Measurements from ENCODE around the gene HBA2.

DNA sequence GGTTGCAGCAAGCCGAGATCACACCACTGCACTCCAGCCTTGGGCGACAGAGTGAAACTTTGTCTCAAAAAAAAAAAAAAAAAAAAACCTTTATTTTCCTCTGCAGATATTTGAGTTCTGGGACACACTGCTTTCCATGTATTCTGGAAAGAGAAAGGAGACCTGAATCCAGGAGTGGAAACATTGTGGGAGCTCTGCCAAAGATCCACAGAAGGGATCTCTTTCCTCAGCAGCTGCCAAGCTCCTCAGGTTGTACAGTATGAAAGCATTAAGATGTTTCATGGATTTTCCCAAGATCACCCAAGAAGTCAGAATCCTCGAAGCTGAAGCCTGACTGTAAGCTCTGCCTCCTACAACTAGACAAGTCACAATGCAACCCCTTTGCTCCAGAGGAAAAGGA is 47.7 kb upstream of the HBA2 start:
- no peak for TF ChIP-seq NR0B1 (IDR thresholded peaks at IDR 0.05; ENCODE audit: partially characterized antibody)
- no peak for TF ChIP-seq PML (IDR thresholded peaks at IDR 0.05; ENCODE audit: low read length)
- TF ChIP-seq NRF1 (conservative IDR thresholded peaks at IDR 0.05 in 1 of 2, IDR thresholded peaks at IDR 0.05 in 1 of 2): no peak
- TF ChIP-seq, protein P1, sequence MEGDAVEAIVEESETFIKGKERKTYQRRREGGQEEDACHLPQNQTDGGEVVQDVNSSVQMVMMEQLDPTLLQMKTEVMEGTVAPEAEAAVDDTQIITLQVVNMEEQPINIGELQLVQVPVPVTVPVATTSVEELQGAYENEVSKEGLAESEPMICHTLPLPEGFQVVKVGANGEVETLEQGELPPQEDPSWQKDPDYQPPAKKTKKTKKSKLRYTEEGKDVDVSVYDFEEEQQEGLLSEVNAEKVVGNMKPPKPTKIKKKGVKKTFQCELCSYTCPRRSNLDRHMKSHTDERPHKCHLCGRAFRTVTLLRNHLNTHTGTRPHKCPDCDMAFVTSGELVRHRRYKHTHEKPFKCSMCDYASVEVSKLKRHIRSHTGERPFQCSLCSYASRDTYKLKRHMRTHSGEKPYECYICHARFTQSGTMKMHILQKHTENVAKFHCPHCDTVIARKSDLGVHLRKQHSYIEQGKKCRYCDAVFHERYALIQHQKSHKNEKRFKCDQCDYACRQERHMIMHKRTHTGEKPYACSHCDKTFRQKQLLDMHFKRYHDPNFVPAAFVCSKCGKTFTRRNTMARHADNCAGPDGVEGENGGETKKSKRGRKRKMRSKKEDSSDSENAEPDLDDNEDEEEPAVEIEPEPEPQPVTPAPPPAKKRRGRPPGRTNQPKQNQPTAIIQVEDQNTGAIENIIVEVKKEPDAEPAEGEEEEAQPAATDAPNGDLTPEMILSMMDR (IDR thresholded peaks at IDR 0.05 in 2 of 3, conservative IDR thresholded peaks at IDR 0.05 in 1 of 3; ENCODE audit: insufficient read depth in 2 of 3, low read depth in 1 of 3, low read length in 3 of 3): no peak
- no peak for TF ChIP-seq SIN3A (IDR thresholded peaks at IDR 0.05; ENCODE audit: borderline replicate concordance in 2 of 2, control insufficient read depth in 1 of 2, low read depth in 2 of 2, low read length in 2 of 2)
- TF ChIP-seq SREBF2 (CRISPR knock-in tag; IDR thresholded peaks at IDR 0.05): no peak
- no peak for TF ChIP-seq CEBPG (CRISPR knock-in tag; IDR thresholded peaks at IDR 0.05)
- TF ChIP-seq CEBPG (tag; conservative IDR thresholded peaks at IDR 0.05 in 1 of 2, IDR thresholded peaks at IDR 0.05 in 1 of 2): no peak
- TF ChIP-seq NR4A1 (CRISPR knock-in tag; IDR thresholded peaks at IDR 0.05): no peak
- TF ChIP-seq NR4A1 (tag; IDR thresholded peaks at IDR 0.05): no peak
- no peak for TF ChIP-seq ZNF764 (CRISPR knock-in tag; IDR thresholded peaks at IDR 0.05; ENCODE audit: low read depth)
- TF ChIP-seq TARDBP (IDR thresholded peaks at IDR 0.05): no peak
- TF ChIP-seq, protein P2, sequence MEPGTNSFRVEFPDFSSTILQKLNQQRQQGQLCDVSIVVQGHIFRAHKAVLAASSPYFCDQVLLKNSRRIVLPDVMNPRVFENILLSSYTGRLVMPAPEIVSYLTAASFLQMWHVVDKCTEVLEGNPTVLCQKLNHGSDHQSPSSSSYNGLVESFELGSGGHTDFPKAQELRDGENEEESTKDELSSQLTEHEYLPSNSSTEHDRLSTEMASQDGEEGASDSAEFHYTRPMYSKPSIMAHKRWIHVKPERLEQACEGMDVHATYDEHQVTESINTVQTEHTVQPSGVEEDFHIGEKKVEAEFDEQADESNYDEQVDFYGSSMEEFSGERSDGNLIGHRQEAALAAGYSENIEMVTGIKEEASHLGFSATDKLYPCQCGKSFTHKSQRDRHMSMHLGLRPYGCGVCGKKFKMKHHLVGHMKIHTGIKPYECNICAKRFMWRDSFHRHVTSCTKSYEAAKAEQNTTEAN (CRISPR knock-in tag; IDR thresholded peaks at IDR 0.05): no peak
- TF ChIP-seq MAFG (tag; conservative IDR thresholded peaks at IDR 0.05): no peak
- no peak for TF ChIP-seq EWSR1 (IDR thresholded peaks at IDR 0.05; ENCODE audit: borderline replicate concordance, low read depth, partially characterized antibody)
